Esophagus muscularis mucosa (tissue), 4 donors: ENCODE measurements around the gene MYOM3. TPM values are rescaled to one million over a fixed set of nuclear protein-coding genes. Genes with fewer than 3 reads are reported as not detected.

Source experiments
- DNase-seq: peaks from one replicate; pipeline ENCODE4 v3.0.0-alpha.2; 2017; ENCODE audit errors: extremely low spot score
- H3K27ac ChIP-seq, 4 donors: fragments of 200-600 bp; sonication (generic); replicated peaks in 1 of 4; 1 replicate in 3 of 4; 2 replicates in 1 of 4; pipeline ENCODE4 v1.5.1; 2016 to 2019; ENCODE audit warnings: mild to moderate bottlenecking in 1 of 4
- H3K27me3 ChIP-seq, 4 donors: fragments of 200-600 bp; sonication (generic); one replicate each; pipeline versions ENCODE4 v1.5.1 to v1.6.0; 2016 to 2019
- H3K36me3 ChIP-seq, 4 donors: fragments of 200-600 bp; sonication (generic); one replicate each; pipeline ENCODE4 v1.5.1; 2016 to 2019
- H3K4me1 ChIP-seq, 4 donors: fragments of 200-600 bp; sonication (generic); one replicate each; pipeline ENCODE4 v1.5.1; 2016 to 2019
- H3K4me3 ChIP-seq, 4 donors: fragments of 200-600 bp; sonication (generic); 1 replicate in 2 of 4; 2 replicates in 2 of 4; pipeline ENCODE4 v1.5.1; 2016 to 2019; ENCODE audit warnings: mild to moderate bottlenecking in 4 of 4, moderate library complexity in 1 of 4
- H3K9me3 ChIP-seq, 4 donors: fragments of 200-600 bp; sonication (generic); 1 replicate in 3 of 4; 2 replicates in 1 of 4; pipeline ENCODE4 v1.5.1; 2016 to 2019
- CTCF ChIP-seq, 3 experiments: fragments of 200-600 bp in 2 of 3; fragments of 450-650 bp in 1 of 3; sonication (generic) in 2 of 3; IDR thresholded peaks; one replicate each; pipeline ENCODE4 v1.5.1; 2017 to 2019; ENCODE audit warnings: antibody characterized with exemption in 3 of 3, mild to moderate bottlenecking in 2 of 3, moderate library complexity in 1 of 3
- EP300 ChIP-seq: sonication (generic); formaldehyde crosslinking; IDR thresholded peaks from one replicate; pipeline ENCODE4 v1.6.1; 2017; ENCODE audit warnings: antibody characterized with exemption
- POLR2A ChIP-seq: fragments of 450-650 bp; IDR thresholded peaks from one replicate; pipeline ENCODE4 v1.6.1; 2017; ENCODE audit warnings: antibody characterized with exemption, moderate library complexity, mild to moderate bottlenecking, low read depth
- POLR2AphosphoS5 ChIP-seq, 2 donors: sonication (generic); formaldehyde crosslinking; IDR thresholded peaks; one replicate each; pipeline ENCODE4 v1.6.1; 2017; ENCODE audit warnings: antibody characterized with exemption in 2 of 2
- WGBS: methylation state at CpG from one replicate; pipeline ENCODE4 v1.1.5; 2018; 5-methylcytosine and 5-hydroxymethylcytosine counted together
- intact Hi-C: fragments of 100-400 bp; cut with DNase I; formaldehyde crosslinking; loops from one replicate; pipeline ENCODE4 v1.15.1; 2023
- total RNA-seq, 4 donors: library from RNA; depleted of rRNA; stranded (reverse); fragments of >200 nt; gene quantifications; one replicate each; pipeline versions ENCODE4 v1.1.0 to v1.2.1, GENCODE V29; 2016

The MYOM3 gene
- total RNA-seq, 4 donors from 2014 or later: 0.17 to 2.5 (median 1.4) TPM

- no peak overlapping the region for H3K4me3 ChIP-seq
- 75% methylated on average over 4 of the region's 4 CpGs for whole genome bisulfite sequencing
- no peaks in the 10 kb centered on the region for H3K27me3 ChIP-seq
- H3K27ac ChIP-seq: no peak overlapping the region
- H3K9me3 ChIP-seq: peaks cover 0 to 9% (median 4%) of the 10 kb centered on the region in 4 donors
- intact Hi-C loops: no loop called here
- TF ChIP-seq EP300: no peak
- TF ChIP-seq POLR2AphosphoS5 (IDR thresholded peaks at IDR 0.05): no peak
- TF ChIP-seq CTCF (IDR thresholded peaks at IDR 0.05): no peak
- TF ChIP-seq POLR2A: no peak
- no peak for DNase-seq
- H3K36me3 ChIP-seq: no peaks in the 10 kb centered on the region
- peaks cover 4 to 13% (median 7%) of the 10 kb centered on the region in 4 donors for H3K4me1 ChIP-seq
Measured at GRCh38 chr1:24125456-24125855, 13.5 kb upstream of the MYOM3 start.

- Histone ChIP-seq H3K27ac (no peak overlapping the region), H3K4me1 (peaks cover 9 to 18% (median 12%) of the 10 kb centered on the region in 4 donors), H3K36me3 (no peaks in the 10 kb centered on the region), H3K27me3 (no peaks in the 10 kb centered on the region), H3K4me3 (no peak overlapping the region), H3K9me3 (peaks cover 0 to 4% (median 0%) of the 10 kb centered on the region in 4 donors)
- no peak for TF ChIP-seq POLR2AphosphoS5 (IDR thresholded peaks at IDR 0.05)
- TF ChIP-seq CTCF (IDR thresholded peaks at IDR 0.05): no peak
- TF ChIP-seq EP300: no peak
- TF ChIP-seq POLR2A: no peak
- no peak for DNase-seq
- WGBS: 78% methylated on average over 2 of the region's 2 CpGs
- intact Hi-C loops: no loop called here
Measured at GRCh38 chr1:24124980-24125379, 13.0 kb upstream of the MYOM3 start.

- Histone ChIP-seq H3K36me3 (no peaks in the 10 kb centered on the region), H3K27ac (no peak overlapping the region), H3K4me3 (no peak overlapping the region), H3K4me1 (peaks cover 13 to 24% (median 16%) of the 10 kb centered on the region in 4 donors), H3K27me3 (no peaks in the 10 kb centered on the region), H3K9me3 (no peaks in the 10 kb centered on the region)
- no peak for TF ChIP-seq EP300
- TF ChIP-seq CTCF (IDR thresholded peaks at IDR 0.05): no peak
- no peak for TF ChIP-seq POLR2AphosphoS5 (IDR thresholded peaks at IDR 0.05)
- no peak for TF ChIP-seq POLR2A
- intact Hi-C loops: no loop called here
- 83% methylated on average over 6 of the region's 6 CpGs for WGBS
- DNase-seq: no peak
Measured at GRCh38 chr1:24123611-24124010, 11.7 kb upstream of the MYOM3 start.

GRCh38 chr1:24122776-24123175 is 10.8 kb upstream of the MYOM3 start:
- H3K4me3 ChIP-seq: no peak overlapping the region
- DNase-seq: no peak
- no peak overlapping the region for H3K27ac ChIP-seq
- WGBS: 93% methylated on average over 7 of the region's 7 CpGs
- peaks cover 13 to 24% (median 16%) of the 10 kb centered on the region in 4 donors for H3K4me1 ChIP-seq
- no peaks in the 10 kb centered on the region for H3K9me3 ChIP-seq
- no peaks in the 10 kb centered on the region for H3K36me3 ChIP-seq
- TF ChIP-seq EP300 (no peak), POLR2A (no peak), CTCF (IDR thresholded peaks at IDR 0.05) (no peak), POLR2AphosphoS5 (IDR thresholded peaks at IDR 0.05) (no peak)
- H3K27me3 ChIP-seq: no peaks in the 10 kb centered on the region
- intact Hi-C loops: no loop called here

GRCh38 chr1:24121406-24121805 is 9.5 kb upstream of the MYOM3 start:
- Histone ChIP-seq H3K4me3 (no peak overlapping the region), H3K36me3 (no peaks in the 10 kb centered on the region), H3K27ac (no peak overlapping the region), H3K9me3 (no peaks in the 10 kb centered on the region), H3K27me3 (no peaks in the 10 kb centered on the region), H3K4me1 (peaks cover 13 to 24% (median 16%) of the 10 kb centered on the region in 4 donors)
- TF ChIP-seq POLR2AphosphoS5 (IDR thresholded peaks at IDR 0.05) (no peak), POLR2A (no peak), EP300 (no peak), CTCF (IDR thresholded peaks at IDR 0.05) (no peak)
- DNase-seq: no peak
- intact Hi-C loops: no loop called here
- 92% methylated on average over 9 of the region's 14 CpGs for WGBS
